ENCODE results near the gene EPHB4.

Gene EPHB4

DNA sequence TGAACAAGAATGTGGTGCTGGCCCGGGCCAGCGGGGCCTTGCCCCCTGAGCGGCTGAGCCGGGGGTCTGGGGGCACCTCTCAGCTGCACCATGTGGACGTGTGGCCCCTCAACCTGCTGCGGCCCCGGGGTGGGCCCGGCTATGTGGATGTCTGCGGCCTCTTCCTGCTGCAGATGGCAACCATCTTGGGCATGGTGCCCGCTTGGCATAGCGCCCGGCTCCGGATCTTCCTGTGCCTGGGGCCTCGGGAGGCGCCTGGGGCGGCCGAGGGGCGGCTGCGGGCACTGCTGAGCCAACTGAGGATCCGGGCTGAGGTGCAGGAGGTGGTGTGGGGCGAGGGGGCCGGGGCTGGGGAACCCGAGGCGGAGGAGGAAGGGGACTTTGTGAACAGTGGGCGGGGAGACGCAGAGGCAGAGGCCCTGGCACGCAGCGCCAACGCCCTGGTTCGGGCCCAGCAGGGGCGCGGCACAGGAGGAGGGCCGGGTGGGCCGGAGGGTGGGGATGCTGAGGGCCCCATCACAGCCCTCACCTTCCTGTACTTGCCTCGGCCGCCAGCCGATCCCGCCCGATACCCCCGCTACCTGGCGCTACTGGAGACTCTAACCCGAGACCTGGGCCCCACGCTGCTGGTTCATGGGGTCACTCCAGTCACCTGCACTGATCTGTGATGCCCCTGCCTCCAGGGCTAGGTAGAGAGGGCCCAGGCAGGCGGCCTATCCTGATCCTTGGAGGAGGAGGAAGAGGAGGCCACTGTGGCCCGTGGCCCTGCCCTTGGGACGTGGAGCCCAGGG lies 38.8 kb upstream of the EPHB4 start (continued):
- TF ChIP-seq, protein P1, sequence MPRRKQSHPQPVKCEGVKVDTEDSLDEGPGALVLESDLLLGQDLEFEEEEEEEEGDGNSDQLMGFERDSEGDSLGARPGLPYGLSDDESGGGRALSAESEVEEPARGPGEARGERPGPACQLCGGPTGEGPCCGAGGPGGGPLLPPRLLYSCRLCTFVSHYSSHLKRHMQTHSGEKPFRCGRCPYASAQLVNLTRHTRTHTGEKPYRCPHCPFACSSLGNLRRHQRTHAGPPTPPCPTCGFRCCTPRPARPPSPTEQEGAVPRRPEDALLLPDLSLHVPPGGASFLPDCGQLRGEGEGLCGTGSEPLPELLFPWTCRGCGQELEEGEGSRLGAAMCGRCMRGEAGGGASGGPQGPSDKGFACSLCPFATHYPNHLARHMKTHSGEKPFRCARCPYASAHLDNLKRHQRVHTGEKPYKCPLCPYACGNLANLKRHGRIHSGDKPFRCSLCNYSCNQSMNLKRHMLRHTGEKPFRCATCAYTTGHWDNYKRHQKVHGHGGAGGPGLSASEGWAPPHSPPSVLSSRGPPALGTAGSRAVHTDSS (tag by site-specific recombination; IDR thresholded peaks at IDR 0.05), result peak; percentile 51; the same call in 1 of the 2 replicates
- TF ChIP-seq, protein P2, sequence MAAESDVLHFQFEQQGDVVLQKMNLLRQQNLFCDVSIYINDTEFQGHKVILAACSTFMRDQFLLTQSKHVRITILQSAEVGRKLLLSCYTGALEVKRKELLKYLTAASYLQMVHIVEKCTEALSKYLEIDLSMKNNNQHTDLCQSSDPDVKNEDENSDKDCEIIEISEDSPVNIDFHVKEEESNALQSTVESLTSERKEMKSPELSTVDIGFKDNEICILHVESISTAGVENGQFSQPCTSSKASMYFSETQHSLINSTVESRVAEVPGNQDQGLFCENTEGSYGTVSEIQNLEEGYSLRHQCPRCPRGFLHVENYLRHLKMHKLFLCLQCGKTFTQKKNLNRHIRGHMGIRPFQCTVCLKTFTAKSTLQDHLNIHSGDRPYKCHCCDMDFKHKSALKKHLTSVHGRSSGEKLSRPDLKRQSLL (tag by site-specific recombination; IDR thresholded peaks at IDR 0.05), result 0 out of 2 replicates have a peak, but pooled peaks have one; percentile 12

DNA sequence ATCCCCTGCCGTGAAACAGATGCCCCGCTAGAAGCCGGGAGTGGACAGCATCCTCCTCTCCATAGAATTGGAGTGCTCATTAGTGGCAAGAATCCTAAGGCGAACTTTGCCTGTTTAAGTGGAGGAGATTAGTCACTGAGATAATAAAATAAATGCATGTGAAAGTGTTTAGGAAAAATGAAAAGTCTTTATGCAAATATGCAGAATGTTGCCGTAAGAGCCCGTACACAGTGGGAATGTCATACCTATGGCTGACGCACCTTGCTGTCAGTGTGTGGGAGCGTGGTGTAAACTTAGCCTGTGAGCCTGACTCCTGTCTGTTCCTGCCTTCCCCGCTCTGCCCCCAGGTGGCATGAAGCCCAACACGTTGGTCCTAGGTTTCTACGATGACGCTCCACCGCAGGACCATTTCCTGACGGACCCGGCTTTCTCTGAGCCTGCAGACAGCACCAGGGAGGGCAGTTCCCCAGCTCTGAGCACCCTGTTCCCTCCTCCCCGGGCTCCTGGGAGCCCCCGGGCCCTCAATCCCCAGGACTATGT lies 38.1 kb upstream of the EPHB4 start:
- ChIA-PET POLR2A (no interaction called here), CTCF (interaction anchor here (0.9 kb wide), 1 partner anchor 10 kb away, joined by 3 read pairs; no protein-coding TSS in a partner anchor)
- Histone ChIP-seq H3K9me3 (ENCODE audit: control insufficient read depth, insufficient read depth, low read depth, low read length) (no peaks in the 10 kb centered on the region), H3K27ac (ENCODE audit: extremely low read depth, low read depth, low read length) (no peak overlapping the region), H3K36me3 (ENCODE audit: control insufficient read depth in 2 of 2, insufficient read depth in 1 of 2, low read length in 2 of 2) (peaks cover 4 to 14% of the 10 kb centered on the region in 2 experiments; a peak in 2 of 3 replicates), H3K4me3 (ENCODE audit: low read depth, low read length) (no peak overlapping the region), H3K4me1 (ENCODE audit: control insufficient read depth, insufficient read depth, low read length) (no peaks in the 10 kb centered on the region; the same call in 1 of the 2 replicates)
- TF ChIP-seq, protein P3, sequence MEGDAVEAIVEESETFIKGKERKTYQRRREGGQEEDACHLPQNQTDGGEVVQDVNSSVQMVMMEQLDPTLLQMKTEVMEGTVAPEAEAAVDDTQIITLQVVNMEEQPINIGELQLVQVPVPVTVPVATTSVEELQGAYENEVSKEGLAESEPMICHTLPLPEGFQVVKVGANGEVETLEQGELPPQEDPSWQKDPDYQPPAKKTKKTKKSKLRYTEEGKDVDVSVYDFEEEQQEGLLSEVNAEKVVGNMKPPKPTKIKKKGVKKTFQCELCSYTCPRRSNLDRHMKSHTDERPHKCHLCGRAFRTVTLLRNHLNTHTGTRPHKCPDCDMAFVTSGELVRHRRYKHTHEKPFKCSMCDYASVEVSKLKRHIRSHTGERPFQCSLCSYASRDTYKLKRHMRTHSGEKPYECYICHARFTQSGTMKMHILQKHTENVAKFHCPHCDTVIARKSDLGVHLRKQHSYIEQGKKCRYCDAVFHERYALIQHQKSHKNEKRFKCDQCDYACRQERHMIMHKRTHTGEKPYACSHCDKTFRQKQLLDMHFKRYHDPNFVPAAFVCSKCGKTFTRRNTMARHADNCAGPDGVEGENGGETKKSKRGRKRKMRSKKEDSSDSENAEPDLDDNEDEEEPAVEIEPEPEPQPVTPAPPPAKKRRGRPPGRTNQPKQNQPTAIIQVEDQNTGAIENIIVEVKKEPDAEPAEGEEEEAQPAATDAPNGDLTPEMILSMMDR (tag by site-specific recombination; IDR thresholded peaks at IDR 0.05), result peak; percentile 56
- TF ChIP-seq ZNF174 (tag by site-specific recombination; IDR thresholded peaks at IDR 0.05) (no peak), ZNF768 (tag by site-specific recombination; IDR thresholded peaks at IDR 0.05) (no peak), ZNF449 (tag by site-specific recombination; IDR thresholded peaks at IDR 0.05) (peak; percentile 92), BCL11B (tag by site-specific recombination; IDR thresholded peaks at IDR 0.05; ENCODE audit: low read depth) (no peak), PRDM2 (tag by site-specific recombination; IDR thresholded peaks at IDR 0.05; ENCODE audit: borderline replicate concordance) (no peak), ZNF426 (tag by site-specific recombination; IDR thresholded peaks at IDR 0.05) (no peak), ZNF37A (tag by site-specific recombination; IDR thresholded peaks at IDR 0.05) (no peak), OSR2 (tag by site-specific recombination; IDR thresholded peaks at IDR 0.05) (no peak), ZNF785 (tag by site-specific recombination; IDR thresholded peaks at IDR 0.05) (no peak), GLI2 (tag by site-specific recombination; IDR thresholded peaks at IDR 0.05; ENCODE audit: borderline replicate concordance, low read depth) (no peak), ZBTB11 (tag by site-specific recombination; conservative IDR thresholded peaks at IDR 0.05; ENCODE audit: low read depth) (no peak), ZNF266 (tag by site-specific recombination; IDR thresholded peaks at IDR 0.05; ENCODE audit: low read depth) (no peak), GLIS2 (tag by site-specific recombination; IDR thresholded peaks at IDR 0.05) (no peak)
- TF ChIP-seq, protein P2 (tag by site-specific recombination; IDR thresholded peaks at IDR 0.05), result no peak
